HepG2 (cell line): Measurements from ENCODE around the gene CARMIL1. TPM values are rescaled to one million over a fixed set of nuclear protein-coding genes. Genes with fewer than 3 reads are reported as not detected.

ENCODE experiments used
- ELF3 ChIP-seq: IDR thresholded peaks from 2 replicates; pipeline ENCODE4 v1.6.1; 2016; ENCODE audit warnings: missing genetic modification reagents, missing compliant biosample characterization
- FOSL2 ChIP-seq: sonication (generic); formaldehyde crosslinking; IDR thresholded peaks from 2 replicates; pipeline ENCODE4 v1.4.0; 2020; ENCODE audit warnings: missing genetic modification reagents
- GTF2F1 ChIP-seq: fragments of 150-350 bp; IDR thresholded peaks from 2 replicates; pipeline ENCODE4 v1.6.1; 2014; ENCODE audit warnings: low read length
- IKZF4 ChIP-seq: sonication (generic); formaldehyde crosslinking; IDR thresholded peaks from 2 replicates; pipeline ENCODE4 v1.5.1; 2020; ENCODE audit warnings: borderline replicate concordance, mild to moderate bottlenecking, low read depth, missing genetic modification reagents; ENCODE audit errors: not compliant biosample characterization
- KAT2B ChIP-seq: fragments of 150-350 bp; IDR thresholded peaks from 2 replicates; pipeline ENCODE4 v1.6.1; 2014; ENCODE audit warnings: low read depth, low read length, borderline replicate concordance
- NBN ChIP-seq: fragments of 450-650 bp; conservative IDR thresholded peaks from 2 replicates; pipeline ENCODE4 v1.6.1; 2017
- PBX2 ChIP-seq: IDR thresholded peaks from 2 replicates; pipeline ENCODE4 v1.6.1; 2016; ENCODE audit warnings: control low read depth
- RNF219 ChIP-seq: sonication (generic); formaldehyde crosslinking; IDR thresholded peaks from 2 replicates; pipeline ENCODE4 v1.5.0; 2020; ENCODE audit warnings: mild to moderate bottlenecking, missing genetic modification reagents
- SPEN ChIP-seq: sonication (generic); formaldehyde crosslinking; IDR thresholded peaks from 2 replicates; pipeline ENCODE4 v1.5.1; 2020; ENCODE audit warnings: low read depth, mild to moderate bottlenecking, missing genetic modification reagents
- SRF ChIP-seq: IDR thresholded peaks from 2 replicates; pipeline ENCODE4 v1.6.1; 2011; ENCODE audit warnings: mild to moderate bottlenecking, low read depth, low read length, moderate library complexity
- TERF1 ChIP-seq: sonication (generic); formaldehyde crosslinking; IDR thresholded peaks from 2 replicates; pipeline ENCODE4 v1.8.0; 2022; ENCODE audit warnings: mild to moderate bottlenecking, missing genetic modification reagents, moderate library complexity
- ZFY ChIP-seq: sonication (generic); formaldehyde crosslinking; IDR thresholded peaks from 2 replicates; pipeline ENCODE4 v1.4.0; 2020; ENCODE audit warnings: missing genetic modification reagents
- ZNF280D ChIP-seq: sonication (generic); formaldehyde crosslinking; IDR thresholded peaks from 2 replicates; pipeline ENCODE4 v1.5.1; 2020; ENCODE audit warnings: mild to moderate bottlenecking, missing genetic modification reagents
- ZNF318 ChIP-seq: sonication (generic); formaldehyde crosslinking; IDR thresholded peaks from 2 replicates; pipeline ENCODE4 v1.4.0; 2020; ENCODE audit warnings: mild to moderate bottlenecking, missing genetic modification reagents
- polyA plus RNA-seq, 8 experiments: library from polyadenylated mRNA; depleted of rRNA in 3 of 8; stranded (reverse) in 7 of 8; unstranded in 1 of 8; fragments of >200 nt; fragmentation: Illumina TruSeq in 4 of 8; extraction: Trizol in 4 of 8; gene quantifications; 2 replicates each; pipeline versions ENCODE4 v1.2.1 to v1.2.3, GENCODE V29; 2011 to 2016; ENCODE audit warnings: low read depth in 4 of 8, missing spikeins in 1 of 8, mixed read lengths in 1 of 8; ENCODE audit not compliant: insufficient read depth in 1 of 8
- total RNA-seq, 5 experiments: library from RNA; depleted of rRNA; stranded (reverse); fragments of >200 nt; fragmentation: Illumina TruSeq; extraction: Trizol; gene quantifications; 2 replicates each; pipeline ENCODE4 v1.2.3, GENCODE V29; 2016; ENCODE audit warnings: low read depth in 1 of 5

Gene CARMIL1
- total and polyA plus RNA-seq, 2 of the 13 experiments (the other 11 are each of a cell fraction or from before 2014, with no cell fraction given): 1.8 to 2.6 TPM

GRCh38 chr6:25635886-25636317 is 356.7 kb downstream of the CARMIL1 start (continued):
- TF ChIP-seq ZNF318 (CRISPR knock-in tag) (no peak), GTF2F1 (no peak), RNF219 (CRISPR knock-in tag) (no peak), KAT2B (no peak), SPEN (CRISPR knock-in tag) (0 out of 2 replicates have a peak, but pooled peaks have one; percentile 22), PBX2 (CRISPR knock-in tag) (no peak), ZNF280D (peak; percentile 65; the same call in 1 of the 2 replicates), ELF3 (CRISPR knock-in tag) (peak; percentile 64), SRF (no peak), TERF1 (CRISPR knock-in tag) (no peak), FOSL2 (CRISPR knock-in tag) (peak; percentile 99), NBN (no peak), ZFY (CRISPR knock-in tag) (no peak), IKZF4 (no peak)
